22Rv1 (cell line): ENCODE data around the gene FBXW7.

ENCODE experiments used
- CTCF ChIP-seq: fragments of 450-650 bp; IDR thresholded peaks from 2 replicates; pipeline ENCODE4 v1.5.1; 2017; ENCODE audit warnings: mild to moderate bottlenecking
- ZFX ChIP-seq: fragments of 450-650 bp; IDR thresholded peaks from 2 replicates; pipeline ENCODE4 v1.6.1; 2017; ENCODE audit warnings: antibody characterized with exemption, borderline replicate concordance

DNA sequence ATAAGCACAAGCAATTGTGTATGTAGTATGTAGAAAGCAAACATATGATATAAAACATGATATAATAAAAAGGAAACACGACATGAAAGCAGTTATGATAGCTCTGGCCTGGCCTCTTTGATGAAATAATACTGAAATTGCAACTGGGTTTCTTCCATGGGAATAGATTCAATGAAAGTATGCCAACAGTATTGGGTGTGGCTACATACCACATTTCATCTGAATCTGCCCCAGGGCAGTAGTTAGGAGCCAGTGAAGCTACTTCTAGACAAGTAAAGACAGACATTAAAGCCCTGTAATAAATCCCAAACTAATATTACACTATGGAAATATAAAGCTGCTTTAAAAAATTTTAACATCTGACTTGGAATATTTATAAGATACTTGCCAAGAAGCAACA, 207.3 kb downstream of the FBXW7 start:
- TF ChIP-seq CTCF = no peak
- no peak for TF ChIP-seq ZFX
